Fibroblast of lung (primary cell): Measurements from ENCODE around the gene TBX10. TPM values are rescaled to one million over a fixed set of nuclear protein-coding genes. Genes with fewer than 3 reads are reported as not detected.
"Not testable (repeated sequence)": the region's sequence is repeated elsewhere in the genome, so short reads cannot be mapped to it uniquely, and the experiment has no call there.

Experiments used
- DNase-seq, 2 donors: peaks; one replicate each; pipeline versions ENCODE4 v3.0.0 to v3.0.0-alpha.2; 2010; ENCODE audit warnings: low read depth in 2 of 2
- H2AFZ ChIP-seq: 2 replicates; pipeline ENCODE4 v1.5.1; 2012; ENCODE audit warnings: low read length, control low read depth, inconsistent platforms
- H3K27ac ChIP-seq: 2 replicates; pipeline ENCODE4 v1.5.1; 2011; ENCODE audit warnings: low read length, control low read depth; ENCODE audit not compliant: insufficient read depth
- H3K27me3 ChIP-seq: 2 replicates; pipeline ENCODE4 v1.5.1; 2011; ENCODE audit warnings: mild to moderate bottlenecking, low read length; ENCODE audit not compliant: control insufficient read depth, insufficient read depth
- H3K36me3 ChIP-seq: 2 replicates; pipeline ENCODE4 v1.5.1; 2011; ENCODE audit warnings: low read length; ENCODE audit not compliant: control insufficient read depth, insufficient read depth
- H3K4me1 ChIP-seq: 2 replicates; pipeline ENCODE4 v1.5.1; 2011; ENCODE audit warnings: low read length; ENCODE audit not compliant: control insufficient read depth, insufficient read depth; ENCODE audit errors: extremely low read depth
- H3K4me2 ChIP-seq: 2 replicates; pipeline ENCODE4 v1.5.1; 2011; ENCODE audit warnings: low read length, control low read depth; ENCODE audit not compliant: insufficient read depth; ENCODE audit errors: extremely low read depth
- H3K4me3 ChIP-seq, 4 experiments: fragments of 200-600 bp in 1 of 4; sonication (generic) in 1 of 4; replicated peaks in 1 of 4; 2 replicates each; pipeline ENCODE4 v1.5.1; 2011 to 2016; ENCODE audit warnings: low read length in 4 of 4, low read depth in 3 of 4, mild to moderate bottlenecking in 3 of 4, control low read depth in 2 of 4, inconsistent platforms in 1 of 4, mixed read lengths in 1 of 4; ENCODE audit not compliant: insufficient read depth in 1 of 4; ENCODE audit errors: control extremely low read depth in 1 of 4
- H3K79me2 ChIP-seq: 2 replicates; pipeline ENCODE4 v1.5.1; 2012; ENCODE audit warnings: mild to moderate bottlenecking, low read length, inconsistent platforms; ENCODE audit not compliant: control insufficient read depth, insufficient read depth
- H3K9ac ChIP-seq: 2 replicates; pipeline ENCODE4 v1.5.1; 2011; ENCODE audit warnings: mild to moderate bottlenecking, low read length, control low read depth; ENCODE audit not compliant: insufficient read depth
- H3K9me3 ChIP-seq: 2 replicates; pipeline ENCODE4 v1.5.1; 2012; ENCODE audit warnings: low read depth, low read length; ENCODE audit not compliant: control insufficient read depth, insufficient read depth
- H4K20me1 ChIP-seq: 2 replicates; pipeline ENCODE4 v1.5.1; 2011; ENCODE audit warnings: low read length; ENCODE audit not compliant: control insufficient read depth, insufficient read depth; ENCODE audit errors: extremely low read depth
- polyA plus RNA-seq, 2 donors: library from polyadenylated mRNA; depleted of rRNA in 1 of 2; stranded (reverse) in 1 of 2; unstranded in 1 of 2; fragments of >200 nt; gene quantifications; 2 replicates each; pipeline ENCODE4 v1.2.1, GENCODE V29; 2011 to 2012; ENCODE audit warnings: missing spikeins in 1 of 2
- total RNA-seq: library from RNA; depleted of rRNA; stranded (reverse); fragments of >200 nt; gene quantifications from 2 replicates; pipeline ENCODE4 v1.2.1, GENCODE V29; 2014

TBX10 gene
- total and polyA plus RNA-seq, 2 donors (not counting 1 experiment from before 2014, with no cell fraction given): not detected

- H3K9ac ChIP-seq, H3K4me2 ChIP-seq, H3K9me3 ChIP-seq: not testable (repeated sequence)
Observed at GRCh38 chr11:67623795-67624194, 15.8 kb downstream of the TBX10 start.

GRCh38 chr11:67622905-67623304 lies 16.7 kb downstream of the TBX10 start:
- not testable (repeated sequence) for H3K27me3 ChIP-seq, H3K9me3 ChIP-seq, H3K9ac ChIP-seq, H3K4me3 ChIP-seq, H3K79me2 ChIP-seq, H3K36me3 ChIP-seq, H3K4me1 ChIP-seq, H4K20me1 ChIP-seq, H3K27ac ChIP-seq, H3K4me2 ChIP-seq, H2AFZ ChIP-seq, DNase-seq

More at GRCh38 chr11:67623795-67624194, 15.8 kb downstream of the TBX10 start:
- not testable (repeated sequence) for H3K27ac ChIP-seq, H3K4me1 ChIP-seq, H3K79me2 ChIP-seq, H3K4me3 ChIP-seq, H3K36me3 ChIP-seq, H2AFZ ChIP-seq, DNase-seq, H4K20me1 ChIP-seq, H3K27me3 ChIP-seq

- DNase-seq, H3K4me1 ChIP-seq, H3K9me3 ChIP-seq, H3K27ac ChIP-seq, H2AFZ ChIP-seq, H3K4me2 ChIP-seq, H3K4me3 ChIP-seq, H3K36me3 ChIP-seq, H4K20me1 ChIP-seq, H3K9ac ChIP-seq, H3K27me3 ChIP-seq, H3K79me2 ChIP-seq: not testable (repeated sequence)
Observed at GRCh38 chr11:67621928-67622327, 17.6 kb downstream of the TBX10 start.

- not testable (repeated sequence) for H4K20me1 ChIP-seq, H3K27ac ChIP-seq, H3K9me3 ChIP-seq, H3K9ac ChIP-seq, H2AFZ ChIP-seq, DNase-seq, H3K4me3 ChIP-seq, H3K36me3 ChIP-seq, H3K4me2 ChIP-seq, H3K79me2 ChIP-seq, H3K4me1 ChIP-seq
- peaks cover 14% of the 10 kb centered on the region for H3K27me3 ChIP-seq
Observed at GRCh38 chr11:67620621-67621020, 18.9 kb downstream of the TBX10 start.

GRCh38 chr11:67619683-67620618 lies 19.6 kb downstream of the TBX10 start:
- not testable (repeated sequence) for H4K20me1 ChIP-seq, H3K9ac ChIP-seq, H3K27ac ChIP-seq, H3K36me3 ChIP-seq, H3K4me2 ChIP-seq, H3K4me3 ChIP-seq, H3K9me3 ChIP-seq, H3K79me2 ChIP-seq, DNase-seq, H2AFZ ChIP-seq, H3K4me1 ChIP-seq
- peaks cover 15% of the 10 kb centered on the region for H3K27me3 ChIP-seq

GRCh38 chr11:67618901-67619659 lies 20.5 kb downstream of the TBX10 start:
- not testable (repeated sequence) for H2AFZ ChIP-seq, H3K9me3 ChIP-seq, H4K20me1 ChIP-seq, H3K9ac ChIP-seq, H3K27ac ChIP-seq, H3K4me1 ChIP-seq, H3K36me3 ChIP-seq, H3K4me2 ChIP-seq, DNase-seq, H3K79me2 ChIP-seq, H3K4me3 ChIP-seq
- peaks cover 15% of the 10 kb centered on the region for H3K27me3 ChIP-seq
